IMR-90 (cell line): ENCODE measurements around the gene UBD. TPM values are rescaled to one million over a fixed set of nuclear protein-coding genes. Genes with fewer than 3 reads are reported as not detected.

Source experiments
- ATAC-seq: fragments of 200-7000 bp; cut with Tn5 transposase; 2 replicates; pipeline ENCODE4 v1.9.1; 2020; ENCODE audit warnings: low read depth, mild to moderate bottlenecking, moderate library complexity
- BruUV-seq: library from RNA; stranded (reverse); fragments of 400-500 nt; replicated peaks from 2 replicates; lab custom pipeline; 2021; lab: Mats Ljungman, UMichigan
- CTCF ChIA-PET: fragments of 300-600 bp; formaldehyde crosslinking; extraction: SDS; loops from one replicate; lab custom pipeline; 2021; ENCODE audit warnings: antibody characterized with exemption; lab: Yijun Ruan, JAX
- POLR2A ChIA-PET: fragments of 300-600 bp; sonication (Branson Sonifier 250); formaldehyde crosslinking; loops from one replicate; lab custom pipeline; 2022; ENCODE audit warnings: antibody characterized with exemption; ENCODE audit not compliant: unreplicated experiment; lab: Charles Lee
- DNase-seq: peaks from one replicate; pipeline ENCODE4 v3.0.0; 2013
- H2AFZ ChIP-seq: replicated peaks from 2 replicates; pipeline ENCODE3; 2013; ENCODE audit warnings: low read length, mild to moderate bottlenecking; ENCODE audit not compliant: poor library complexity
- H2AK5ac ChIP-seq: 2 replicates; pipeline ENCODE4 v1.6.1; 2013; ENCODE audit warnings: low read depth, low read length, inconsistent platforms
- H2AK9ac ChIP-seq: replicated peaks from 2 replicates; pipeline ENCODE3; 2013; ENCODE audit warnings: mild to moderate bottlenecking, low read depth, low read length, moderate library complexity; ENCODE audit not compliant: poor library complexity
- H2BK120ac ChIP-seq: 2 replicates; pipeline ENCODE4 v1.6.1; 2013; ENCODE audit warnings: low read depth, low read length, inconsistent platforms
- H2BK15ac ChIP-seq: 3 replicates; pipeline ENCODE4 v1.6.1; 2013; ENCODE audit warnings: low read depth, low read length, inconsistent platforms
- H2BK20ac ChIP-seq: 2 replicates; pipeline ENCODE4 v1.6.1; 2013; ENCODE audit warnings: low read depth, mild to moderate bottlenecking, inconsistent platforms, low read length, moderate library complexity
- H2BK5ac ChIP-seq: 2 replicates; pipeline ENCODE4 v1.6.1; 2013; ENCODE audit warnings: mild to moderate bottlenecking, low read depth, low read length, inconsistent platforms; ENCODE audit not compliant: poor library complexity, severe bottlenecking
- H3K14ac ChIP-seq: replicated peaks from 2 replicates; pipeline ENCODE4 v1.6.1; 2013; ENCODE audit warnings: low read depth, low read length, inconsistent platforms
- H3K18ac ChIP-seq: 2 replicates; pipeline ENCODE4 v1.6.1; 2013; ENCODE audit warnings: low read depth, low read length, control low read depth
- H3K23ac ChIP-seq: 2 replicates; pipeline ENCODE4 v1.6.1; 2013; ENCODE audit warnings: low read depth, low read length, inconsistent platforms
- H3K27ac ChIP-seq: 2 replicates; pipeline ENCODE4 v1.5.1; 2013; ENCODE audit warnings: mild to moderate bottlenecking, control low read depth, low read length; ENCODE audit not compliant: insufficient read depth
- H3K27me3 ChIP-seq: 2 replicates; pipeline ENCODE4 v1.6.1; 2013; ENCODE audit warnings: low read length; ENCODE audit not compliant: control insufficient read depth, insufficient read depth
- H3K36me3 ChIP-seq: 2 replicates; pipeline ENCODE4 v1.6.1; 2013; ENCODE audit warnings: low read length, mixed read lengths; ENCODE audit not compliant: control insufficient read depth, insufficient read depth
- H3K4ac ChIP-seq: 2 replicates; pipeline ENCODE4 v1.6.1; 2013; ENCODE audit warnings: low read depth, low read length, inconsistent platforms
- H3K4me1 ChIP-seq: 2 replicates; pipeline ENCODE4 v1.6.1; 2013; ENCODE audit warnings: low read length, mixed read lengths; ENCODE audit not compliant: control insufficient read depth, insufficient read depth
- H3K4me2 ChIP-seq: 2 replicates; pipeline ENCODE4 v1.6.1; 2013; ENCODE audit warnings: low read depth, mild to moderate bottlenecking, control low read depth, low read length, moderate library complexity
- H3K4me3 ChIP-seq: 2 replicates; pipeline ENCODE4 v1.5.1; 2013; ENCODE audit warnings: low read depth, mild to moderate bottlenecking, control low read depth, low read length, moderate library complexity; ENCODE audit not compliant: insufficient read depth
- H3K56ac ChIP-seq: 2 replicates; pipeline ENCODE4 v1.6.1; 2013; ENCODE audit warnings: low read length, inconsistent platforms; ENCODE audit not compliant: insufficient read depth; ENCODE audit errors: extremely low read depth
- H3K79me1 ChIP-seq, 2 experiments: 2 replicates each; pipeline ENCODE4 v1.6.1; 2013; ENCODE audit warnings: low read length in 2 of 2, inconsistent platforms in 1 of 2, low read depth in 1 of 2
- H3K9ac ChIP-seq: 2 replicates; pipeline ENCODE4 v1.6.1; 2013; ENCODE audit warnings: low read depth, low read length, control low read depth
- H3K9me1 ChIP-seq: 2 replicates; pipeline ENCODE4 v1.6.1; 2013; ENCODE audit warnings: low read length, inconsistent platforms; ENCODE audit not compliant: insufficient read depth
- H3K9me3 ChIP-seq: 2 replicates; pipeline ENCODE4 v1.6.1; 2013; ENCODE audit warnings: low read length; ENCODE audit not compliant: control insufficient read depth, insufficient read depth
- H4K20me1 ChIP-seq: 2 replicates; pipeline ENCODE4 v1.6.1; 2013; ENCODE audit warnings: low read length, inconsistent platforms; ENCODE audit not compliant: insufficient read depth
- H4K5ac ChIP-seq: 2 replicates; pipeline ENCODE4 v1.6.1; 2013; ENCODE audit warnings: mild to moderate bottlenecking, low read depth, low read length, control low read depth
- H4K8ac ChIP-seq, 2 experiments: 2 replicates each; pipeline ENCODE4 v1.6.1; 2013; ENCODE audit warnings: low read depth in 2 of 2, low read length in 2 of 2, control low read depth in 1 of 2, inconsistent platforms in 1 of 2
- H4K91ac ChIP-seq: 2 replicates; pipeline ENCODE4 v1.6.1; 2013; ENCODE audit warnings: low read depth, low read length, inconsistent platforms; ENCODE audit not compliant: insufficient read depth
- BHLHE40 ChIP-seq: fragments of 150-350 bp; IDR thresholded peaks from 2 replicates; pipeline ENCODE4 v1.6.1; 2016; ENCODE audit warnings: mild to moderate bottlenecking, low read depth, low read length
- ELK1 ChIP-seq: fragments of 150-350 bp; IDR thresholded peaks from 2 replicates; pipeline ENCODE4 v1.6.1; 2016; ENCODE audit warnings: low read depth, mild to moderate bottlenecking, low read length, moderate library complexity, borderline replicate concordance
- MAFK ChIP-seq: IDR thresholded peaks from 2 replicates; pipeline ENCODE4 v1.6.1; 2012; ENCODE audit warnings: low read depth, low read length, improper control_type of control experiment
- MAZ ChIP-seq: IDR thresholded peaks from 2 replicates; pipeline ENCODE4 v1.6.1; 2012; ENCODE audit warnings: low read depth, mild to moderate bottlenecking, low read length, improper control_type of control experiment, moderate library complexity, borderline replicate concordance
- MXI1 ChIP-seq: IDR thresholded peaks from 2 replicates; pipeline ENCODE4 v1.6.1; 2012; ENCODE audit warnings: low read depth, mild to moderate bottlenecking, low read length, moderate library complexity, borderline replicate concordance
- NFE2L2 ChIP-seq: fragments of 150-350 bp; IDR thresholded peaks from 2 replicates; pipeline ENCODE4 v1.6.1; 2016; ENCODE audit warnings: low read depth, mild to moderate bottlenecking, low read length
- RAD21 ChIP-seq: IDR thresholded peaks from 2 replicates; pipeline ENCODE4 v1.6.1; 2012; ENCODE audit warnings: low read length, improper control_type of control experiment
- RCOR1 ChIP-seq: IDR thresholded peaks from 2 replicates; pipeline ENCODE4 v1.6.1; 2012; ENCODE audit warnings: mild to moderate bottlenecking, low read length, improper control_type of control experiment; ENCODE audit not compliant: insufficient replicate concordance
- SMC3 ChIP-seq: fragments of 150-350 bp; IDR thresholded peaks from 2 replicates; pipeline ENCODE4 v1.6.1; 2016; ENCODE audit warnings: low read depth, mild to moderate bottlenecking, antibody characterized with exemption, low read length, moderate library complexity
- WGBS, 2 experiments: methylation state at CpG; one replicate each; pipeline versions ENCODE4 v1.1.5 to v1.1.7; 2013; ENCODE audit warnings: missing lambda C conversion rate in 2 of 2; ENCODE audit not compliant: insufficient read length in 1 of 2; ENCODE audit errors: extremely low coverage in 2 of 2; 5-methylcytosine and 5-hydroxymethylcytosine counted together
- dilution Hi-C: fragments of 300-500 bp; cut with HindIII; formaldehyde crosslinking; loops from one replicate; pipeline ENCODE4 v1.14.3; 2018; ENCODE audit warnings: low sequenced_read_pairs; ENCODE audit not compliant: unreplicated experiment
- in situ Hi-C: fragments of 300-500 bp; cut with MboI; formaldehyde crosslinking; loops from 3 replicates; pipeline ENCODE4 v1.14.3; 2019; ENCODE audit warnings: low sequenced_read_pairs, inconsistent platforms, mixed read lengths
- intact Hi-C: fragments of 100-400 bp; cut with micrococcal nuclease; formaldehyde crosslinking; loops from 2 replicates; pipeline ENCODE4 v1.10.0; 2022
- polyA plus RNA-seq, 3 experiments: library from polyadenylated mRNA; depleted of rRNA; stranded (reverse); fragments of >200 nt; gene quantifications; 2 replicates each; pipeline ENCODE4 v1.2.3, GENCODE V29; 2012; ENCODE audit warnings: low replicate concordance in 1 of 3
- total RNA-seq: library from RNA; depleted of rRNA; stranded (reverse); fragments of >200 nt; gene quantifications from 2 replicates; pipeline ENCODE4 v1.2.3, GENCODE V29; 2012

The UBD gene
- total and polyA plus RNA-seq, 2 of the 4 experiments (the other 2 are of a cell fraction), result not detected

- Histone ChIP-seq H3K27ac (no peak overlapping the region), H3K9ac (no peak overlapping the region), H3K9me1 (no peaks in the 10 kb centered on the region), H2BK15ac (no peak overlapping the region), H3K79me1 (no peaks in the 10 kb centered on the region), H3K56ac (no peak overlapping the region), H4K5ac (no peak overlapping the region), H3K9me3 (peaks cover 3% of the 10 kb centered on the region; the same call in 1 of the 2 replicates), H3K36me3 (no peaks in the 10 kb centered on the region), H4K20me1 (no peaks in the 10 kb centered on the region), H3K14ac (no peak overlapping the region), H2AFZ (no peak overlapping the region), H3K4me3 (no peak overlapping the region), H3K4ac (no peak overlapping the region), H2AK9ac (no peak overlapping the region), H4K91ac (no peak overlapping the region), H2AK5ac (no peak overlapping the region), H3K4me2 (no peak overlapping the region), H3K4me1 (no peaks in the 10 kb centered on the region), H2BK20ac (no peak overlapping the region), H3K23ac (no peak overlapping the region), H2BK120ac (no peak overlapping the region), H3K27me3 (no peaks in the 10 kb centered on the region), H3K18ac (no peak overlapping the region), H2BK5ac (no peak overlapping the region), H4K8ac (no peak overlapping the region)
- WGBS, 2 experiments, result 49% methylated on average over 2 of the region's 7 CpGs; no CpG with 5 or more reads in 1 of the 2 experiments
- TF ChIP-seq MAZ (no peak), RCOR1 (no peak), SMC3 (no peak), ELK1 (no peak), MAFK (no peak), RAD21 (no peak), BHLHE40 (no peak), MXI1 (no peak), NFE2L2 (no peak)
- DNase-seq, result no peak
- intact Hi-C loops (no loop called here), in situ Hi-C loops (no loop called here), dilution Hi-C loops (no loop called here)
- CTCF ChIA-PET, result no interaction called here
- no peak for ATAC-seq
- POLR2A ChIA-PET, result no interaction called here
- no TSS peak for BruUV-seq
These were observed 34.9 kb downstream of the UBD start for GRCh38 chr6:29524444-29525310.
